22Rv1 (cell line): ENCODE data around the gene ERBB2.

Experiments
- ZFX ChIP-seq: fragments of 450-650 bp; IDR thresholded peaks from 2 replicates; pipeline ENCODE4 v1.6.1; 2017; ENCODE audit warnings: antibody characterized with exemption, borderline replicate concordance
- TF ChIP-seq, protein P1 (sequence below): fragments of 450-650 bp; IDR thresholded peaks from 2 replicates; pipeline ENCODE4 v1.5.1; 2017; ENCODE audit warnings: mild to moderate bottlenecking

DNA sequence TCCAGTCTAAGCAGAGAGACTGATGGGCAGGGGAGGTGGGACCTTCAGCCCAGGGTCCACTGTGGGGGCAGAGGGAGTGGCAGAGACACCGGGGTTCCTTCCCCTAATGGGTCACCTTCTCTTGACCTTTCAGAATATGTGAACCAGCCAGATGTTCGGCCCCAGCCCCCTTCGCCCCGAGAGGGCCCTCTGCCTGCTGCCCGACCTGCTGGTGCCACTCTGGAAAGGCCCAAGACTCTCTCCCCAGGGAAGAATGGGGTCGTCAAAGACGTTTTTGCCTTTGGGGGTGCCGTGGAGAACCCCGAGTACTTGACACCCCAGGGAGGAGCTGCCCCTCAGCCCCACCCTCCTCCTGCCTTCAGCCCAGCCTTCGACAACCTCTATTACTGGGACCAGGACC is 27.7 kb downstream of the ERBB2 start:
- TF ChIP-seq, protein P1, sequence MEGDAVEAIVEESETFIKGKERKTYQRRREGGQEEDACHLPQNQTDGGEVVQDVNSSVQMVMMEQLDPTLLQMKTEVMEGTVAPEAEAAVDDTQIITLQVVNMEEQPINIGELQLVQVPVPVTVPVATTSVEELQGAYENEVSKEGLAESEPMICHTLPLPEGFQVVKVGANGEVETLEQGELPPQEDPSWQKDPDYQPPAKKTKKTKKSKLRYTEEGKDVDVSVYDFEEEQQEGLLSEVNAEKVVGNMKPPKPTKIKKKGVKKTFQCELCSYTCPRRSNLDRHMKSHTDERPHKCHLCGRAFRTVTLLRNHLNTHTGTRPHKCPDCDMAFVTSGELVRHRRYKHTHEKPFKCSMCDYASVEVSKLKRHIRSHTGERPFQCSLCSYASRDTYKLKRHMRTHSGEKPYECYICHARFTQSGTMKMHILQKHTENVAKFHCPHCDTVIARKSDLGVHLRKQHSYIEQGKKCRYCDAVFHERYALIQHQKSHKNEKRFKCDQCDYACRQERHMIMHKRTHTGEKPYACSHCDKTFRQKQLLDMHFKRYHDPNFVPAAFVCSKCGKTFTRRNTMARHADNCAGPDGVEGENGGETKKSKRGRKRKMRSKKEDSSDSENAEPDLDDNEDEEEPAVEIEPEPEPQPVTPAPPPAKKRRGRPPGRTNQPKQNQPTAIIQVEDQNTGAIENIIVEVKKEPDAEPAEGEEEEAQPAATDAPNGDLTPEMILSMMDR: no peak
- no peak for TF ChIP-seq ZFX
